ENCODE results near the gene HDLBP. TPM values are rescaled to one million over a fixed set of nuclear protein-coding genes. Genes with fewer than 3 reads are reported as not detected.

HDLBP gene
- total RNA-seq, 1 donor, result 1,418 TPM

DNA sequence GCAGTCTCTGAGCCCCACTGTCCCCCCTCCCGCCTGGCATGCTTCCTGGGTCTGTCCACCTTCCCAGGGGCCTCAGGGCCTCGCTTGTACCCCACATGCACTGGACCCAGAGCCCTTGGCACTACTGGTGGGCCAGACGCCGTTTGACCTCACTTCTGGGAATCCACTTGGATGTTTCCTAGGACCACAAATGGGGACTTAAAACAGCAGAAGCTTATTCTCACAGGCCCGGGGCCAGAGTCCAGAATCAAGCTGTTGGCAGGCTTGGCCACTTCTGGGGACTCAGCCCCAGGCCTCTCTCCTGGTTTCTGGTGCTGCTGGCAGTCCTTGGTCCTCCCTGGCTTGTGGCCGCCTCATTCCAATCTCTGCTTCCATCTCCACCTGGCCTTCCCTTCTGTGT, 107.4 kb downstream of the HDLBP start:
- H3K9me3 ChIP-seq (ENCODE audit: low read depth, low read length), result no peaks in the 10 kb centered on the region
- no peak for TF ChIP-seq CTCF (IDR thresholded peaks at IDR 0.05; ENCODE audit: extremely low read depth, low read depth, low read length)
- H2AFZ ChIP-seq (ENCODE audit: low read length), result no peak overlapping the region
- no peak for DNase-seq (ENCODE audit: insufficient read length, low spot score, missing footprints)
- H3K36me3 ChIP-seq (ENCODE audit: insufficient read depth, low read length), result no peaks in the 10 kb centered on the region
- no peaks in the 10 kb centered on the region for H3K79me2 ChIP-seq (ENCODE audit: insufficient read depth, low read length)
- H3K27ac ChIP-seq (ENCODE audit: low read depth, low read length), result no peak overlapping the region
- no peaks in the 10 kb centered on the region for H3K27me3 ChIP-seq (ENCODE audit: insufficient read depth, low read length)
- no peaks in the 10 kb centered on the region for H3K4me1 ChIP-seq (ENCODE audit: insufficient read depth, low read length)
- H3K4me3 ChIP-seq (ENCODE audit: insufficient read depth, low read length), result no peak overlapping the region
- H4K20me1 ChIP-seq (ENCODE audit: insufficient read depth, low read length), result no peaks in the 10 kb centered on the region
- H3K4me2 ChIP-seq (ENCODE audit: insufficient read depth, low read length), result no peak overlapping the region

- Histone ChIP-seq H3K4me2 (ENCODE audit: insufficient read depth, low read length) (no peak overlapping the region), H3K9me3 (ENCODE audit: low read depth, low read length) (no peaks in the 10 kb centered on the region), H2AFZ (ENCODE audit: low read length) (no peak overlapping the region), H3K4me1 (ENCODE audit: insufficient read depth, low read length) (no peaks in the 10 kb centered on the region), H3K27me3 (ENCODE audit: insufficient read depth, low read length) (no peaks in the 10 kb centered on the region), H3K79me2 (ENCODE audit: insufficient read depth, low read length) (no peaks in the 10 kb centered on the region), H3K4me3 (ENCODE audit: insufficient read depth, low read length) (no peak overlapping the region), H3K36me3 (ENCODE audit: insufficient read depth, low read length) (no peaks in the 10 kb centered on the region), H3K27ac (ENCODE audit: low read depth, low read length) (no peak overlapping the region), H4K20me1 (ENCODE audit: insufficient read depth, low read length) (no peaks in the 10 kb centered on the region)
- no peak for DNase-seq (ENCODE audit: insufficient read length, low spot score, missing footprints)
- no peak for TF ChIP-seq CTCF (IDR thresholded peaks at IDR 0.05; ENCODE audit: extremely low read depth, low read depth, low read length)
Observed at GRCh38 chr2:241207641-241208040, 107.8 kb downstream of the HDLBP start.

DNA sequence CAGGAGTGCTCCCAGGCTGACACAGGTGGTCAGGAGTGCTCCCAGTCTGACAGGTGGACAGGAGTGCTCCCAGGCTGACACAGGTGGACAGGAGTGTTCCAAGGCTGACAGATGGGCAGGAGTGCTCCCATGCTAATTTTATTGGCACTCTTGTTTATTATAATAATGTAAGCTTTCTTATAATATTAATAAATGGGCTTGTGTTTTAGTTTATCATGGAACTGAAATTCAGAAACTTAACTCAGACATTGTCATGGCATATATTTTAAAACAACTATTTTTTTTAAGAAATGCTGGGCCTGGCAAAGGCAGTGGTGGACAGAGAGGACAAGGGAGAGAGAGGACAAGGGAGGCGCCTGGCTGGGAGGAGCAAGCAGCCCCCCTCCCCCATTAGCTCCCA, 108.3 kb downstream of the HDLBP start:
- no peaks in the 10 kb centered on the region for H3K36me3 ChIP-seq (ENCODE audit: insufficient read depth, low read length)
- H3K9me3 ChIP-seq (ENCODE audit: low read depth, low read length), result no peaks in the 10 kb centered on the region
- H2AFZ ChIP-seq (ENCODE audit: low read length), result no peak overlapping the region
- H4K20me1 ChIP-seq (ENCODE audit: insufficient read depth, low read length), result no peaks in the 10 kb centered on the region
- no peak overlapping the region for H3K4me3 ChIP-seq (ENCODE audit: insufficient read depth, low read length)
- no peak for TF ChIP-seq CTCF (IDR thresholded peaks at IDR 0.05; ENCODE audit: extremely low read depth, low read depth, low read length)
- H3K79me2 ChIP-seq (ENCODE audit: insufficient read depth, low read length), result no peaks in the 10 kb centered on the region
- DNase-seq (ENCODE audit: insufficient read length, low spot score, missing footprints), result peak; percentile 90
- H3K4me2 ChIP-seq (ENCODE audit: insufficient read depth, low read length), result no peak overlapping the region
- H3K27me3 ChIP-seq (ENCODE audit: insufficient read depth, low read length), result no peaks in the 10 kb centered on the region
- no peaks in the 10 kb centered on the region for H3K4me1 ChIP-seq (ENCODE audit: insufficient read depth, low read length)
- H3K27ac ChIP-seq (ENCODE audit: low read depth, low read length), result no peak overlapping the region

- no peak for DNase-seq (ENCODE audit: insufficient read length, low spot score, missing footprints)
- Histone ChIP-seq H3K4me3 (ENCODE audit: insufficient read depth, low read length) (no peak overlapping the region), H3K4me2 (ENCODE audit: insufficient read depth, low read length) (no peak overlapping the region), H2AFZ (ENCODE audit: low read length) (no peak overlapping the region), H3K27me3 (ENCODE audit: insufficient read depth, low read length) (no peaks in the 10 kb centered on the region), H4K20me1 (ENCODE audit: insufficient read depth, low read length) (no peaks in the 10 kb centered on the region), H3K4me1 (ENCODE audit: insufficient read depth, low read length) (no peaks in the 10 kb centered on the region), H3K36me3 (ENCODE audit: insufficient read depth, low read length) (no peaks in the 10 kb centered on the region), H3K27ac (ENCODE audit: low read depth, low read length) (no peak overlapping the region), H3K9me3 (ENCODE audit: low read depth, low read length) (no peaks in the 10 kb centered on the region), H3K79me2 (ENCODE audit: insufficient read depth, low read length) (no peaks in the 10 kb centered on the region)
- no peak for TF ChIP-seq CTCF (IDR thresholded peaks at IDR 0.05; ENCODE audit: extremely low read depth, low read depth, low read length)
Observed at GRCh38 chr2:241205086-241205485, 110.4 kb downstream of the HDLBP start.

Measured in osteoblast (primary cell).